Stimulated activated CD8-positive, alpha-beta memory T cell treated with anti-CD3 and anti-CD28 coated beads, Interleukin-7, amount 100 ng/mL, for 1 hour (primary cell): ENCODE data around the gene GRB10.
"Not testable (repeated sequence)": the region's sequence is repeated elsewhere in the genome, so short reads cannot be mapped to it uniquely, and the experiment has no call there.

Source experiments
- DNase-seq, 2 donors: peaks; one replicate each; pipeline ENCODE4 v3.0.0-alpha.2; 2020; ENCODE audit warnings: low read depth in 2 of 2

The GRB10 gene

GRCh38 chr7:50743893-50744292, 38.8 kb downstream of the GRB10 start:
- DNase-seq: no peak

- DNase-seq: no peak
Observed at GRCh38 chr7:50743016-50743415, 39.7 kb downstream of the GRB10 start.

DNA sequence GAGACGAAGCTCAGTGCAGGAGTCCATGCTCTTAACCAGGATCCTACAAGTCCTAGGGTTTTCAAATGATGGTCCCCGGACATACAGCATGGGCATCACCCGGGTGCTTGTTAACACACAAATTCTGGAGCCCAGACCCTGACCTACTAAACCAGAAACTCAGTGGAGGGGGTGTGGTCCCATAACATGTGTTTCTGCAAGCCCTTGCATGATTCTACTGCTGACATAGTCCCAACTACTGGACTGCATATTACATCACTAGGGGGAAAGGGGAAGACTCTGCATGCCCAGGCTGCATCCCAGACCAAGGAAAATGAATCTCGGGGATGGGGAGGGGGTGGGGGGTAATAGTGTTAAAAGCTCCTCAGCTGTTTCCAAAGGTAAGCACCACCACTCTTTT, 40.3 kb downstream of the GRB10 start:
- DNase-seq: no peak

DNA sequence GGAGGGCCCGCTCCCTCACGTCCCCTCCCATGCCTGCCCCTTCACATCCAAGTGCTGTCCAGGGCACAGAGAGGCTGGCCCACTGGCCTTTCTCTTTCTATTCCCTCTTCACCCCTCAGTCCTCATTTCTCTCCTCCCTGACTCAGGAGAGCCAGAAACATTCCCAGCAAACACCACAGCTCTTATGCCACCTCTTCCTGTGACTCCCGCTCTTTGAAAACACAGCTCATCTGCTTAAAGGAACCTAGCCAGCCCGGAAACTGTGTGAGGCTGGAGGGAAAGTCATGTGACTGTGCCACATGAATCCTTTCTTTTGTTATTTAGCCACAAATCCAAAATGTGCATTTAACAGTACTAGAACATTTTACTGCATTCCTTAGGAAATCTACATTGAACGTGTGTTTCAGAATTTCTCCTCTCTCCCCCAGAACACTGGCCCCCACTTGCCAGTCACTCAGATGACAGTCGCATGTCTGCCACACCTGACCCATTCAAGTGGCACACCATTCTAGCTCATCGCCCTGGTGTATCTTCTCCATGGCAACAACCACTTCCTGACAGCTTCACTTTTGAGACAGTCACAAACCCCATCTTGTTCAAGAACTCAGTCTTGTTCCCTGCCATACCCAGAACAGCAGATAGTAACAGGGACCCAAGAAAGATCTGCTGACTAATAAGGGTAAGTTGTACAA, 42.8 kb downstream of the GRB10 start:
- peak; percentile 24 to 33 for DNase-seq

DNA sequence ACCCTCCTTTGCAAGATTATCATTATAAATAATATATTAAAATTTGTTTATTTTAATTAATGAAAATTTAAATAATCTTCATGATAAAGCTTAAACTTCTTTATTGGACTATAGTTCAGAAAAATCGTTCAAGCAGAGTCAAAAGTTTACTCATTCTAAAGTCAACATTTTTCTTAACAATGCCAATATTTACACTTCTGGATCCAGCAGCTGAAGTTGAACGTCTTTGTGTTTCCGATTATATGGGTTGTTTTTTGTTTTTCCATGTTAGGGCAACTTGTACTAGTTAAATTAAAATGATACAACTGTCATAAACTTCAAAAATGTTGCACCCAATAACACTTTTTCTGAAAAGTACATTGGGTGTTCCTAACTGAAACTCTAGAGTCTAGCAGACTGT, 43.8 kb downstream of the GRB10 start:
- no peak for DNase-seq

DNA sequence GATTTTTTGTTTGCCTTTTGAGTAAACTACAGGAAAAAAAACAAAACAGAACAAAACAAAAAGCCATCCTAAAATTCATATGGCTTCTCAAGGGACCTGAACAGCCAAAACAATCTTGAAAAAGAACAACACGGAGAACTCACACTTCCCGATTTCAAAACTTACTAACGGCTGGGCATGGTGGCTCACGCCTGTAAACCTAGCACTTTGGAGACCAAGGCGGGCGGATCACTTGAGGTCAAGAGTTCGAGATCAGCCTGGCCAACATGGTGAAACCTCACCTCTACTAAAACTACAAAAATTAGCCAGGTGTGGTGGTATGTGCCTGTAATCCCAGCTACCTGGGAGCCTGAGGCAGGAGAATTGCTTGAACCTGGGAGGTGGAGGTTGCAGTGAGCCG, 46.9 kb downstream of the GRB10 start:
- not testable (repeated sequence) for DNase-seq

- no peak for DNase-seq
Observed at GRCh38 chr7:50735333-50735732, 47.4 kb downstream of the GRB10 start.

DNA sequence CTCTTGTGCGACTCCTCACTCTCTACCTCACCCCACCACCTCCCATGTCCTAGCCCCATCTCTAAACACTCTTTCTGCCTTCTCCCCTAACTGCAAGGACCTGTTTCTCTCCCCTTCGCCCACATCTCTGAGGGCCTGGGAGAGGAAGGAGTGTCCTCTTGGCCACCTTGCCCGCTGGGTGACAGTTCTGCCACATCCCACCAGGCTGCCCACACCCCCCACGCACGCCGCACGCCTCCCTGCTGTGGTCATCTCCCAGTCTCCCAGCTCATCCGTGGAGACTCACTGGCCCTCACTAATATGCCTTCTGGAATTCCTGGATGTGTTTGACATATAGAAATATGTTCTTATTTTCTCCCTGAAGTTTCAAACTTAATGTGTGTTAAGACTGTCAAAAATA, 48.5 kb downstream of the GRB10 start:
- DNase-seq: no peak

GRCh38 chr7:50733552-50733951, 49.1 kb downstream of the GRB10 start:
- no peak for DNase-seq

GRCh38 chr7:50731703-50732582, 50.8 kb downstream of the GRB10 start:
- no peak for DNase-seq

DNA sequence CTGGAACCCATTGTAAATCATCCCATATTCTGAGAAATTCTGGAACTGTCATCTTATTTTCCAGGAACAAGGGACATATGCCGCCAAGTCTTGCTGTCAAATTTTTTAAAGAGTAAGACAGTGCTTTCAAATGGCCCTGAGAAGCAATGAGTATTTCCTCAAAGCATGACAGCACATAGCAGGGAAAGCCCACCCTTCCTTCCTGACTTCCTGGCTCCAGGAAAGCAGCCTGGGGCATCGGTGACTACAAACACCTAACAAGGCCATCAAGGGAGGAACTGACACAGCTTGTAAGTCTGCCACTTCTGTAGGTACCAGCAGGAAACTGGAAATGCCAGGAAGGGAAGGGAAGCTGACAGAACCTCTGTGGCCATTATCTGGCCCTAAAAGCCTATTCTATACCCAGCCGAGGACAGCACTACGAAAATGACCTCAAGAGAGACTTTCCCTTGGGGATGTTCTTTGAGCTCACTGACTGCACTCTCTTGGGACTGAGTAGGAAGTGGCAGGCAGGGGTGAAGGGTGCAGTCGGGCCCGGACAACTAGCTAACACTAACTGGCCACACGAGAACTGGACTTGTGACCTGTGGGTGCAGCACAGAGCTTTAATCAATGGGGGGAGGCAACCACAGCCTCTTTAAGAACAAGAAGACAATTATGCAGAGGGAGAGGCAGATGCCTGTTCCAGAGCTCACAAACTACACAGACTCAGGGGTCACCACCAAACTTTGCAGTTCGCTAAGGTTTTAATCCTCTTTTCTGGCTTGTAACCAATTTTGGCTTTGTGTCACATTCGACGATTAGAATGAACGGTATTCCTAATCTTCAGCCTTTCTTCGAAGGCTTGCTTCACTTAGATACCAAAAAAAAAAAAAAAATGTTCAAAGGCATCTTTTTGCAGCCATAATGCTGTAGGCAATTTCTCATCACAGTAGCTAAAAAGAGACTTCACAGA, 52.0 kb downstream of the GRB10 start:
- DNase-seq: no peak

DNA sequence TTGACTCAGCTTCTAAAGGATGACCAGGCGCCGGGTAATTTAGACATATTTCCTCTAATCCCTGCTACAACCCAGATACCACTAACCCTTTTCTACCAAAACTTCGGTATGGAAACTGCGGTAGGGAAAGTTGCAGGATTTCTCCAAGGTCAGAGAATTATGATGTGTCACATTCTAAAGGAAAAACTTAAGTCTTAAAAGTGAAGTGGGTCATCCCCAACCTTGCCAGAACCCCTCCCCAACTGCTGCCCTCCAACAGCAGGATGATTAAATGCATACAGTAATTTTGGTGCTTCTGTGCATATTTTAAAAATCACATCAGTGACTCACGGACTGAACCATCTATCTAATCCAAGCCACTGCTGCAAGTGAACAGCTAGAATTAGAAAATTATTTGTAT, 52.7 kb downstream of the GRB10 start:
- DNase-seq: no peak

DNA sequence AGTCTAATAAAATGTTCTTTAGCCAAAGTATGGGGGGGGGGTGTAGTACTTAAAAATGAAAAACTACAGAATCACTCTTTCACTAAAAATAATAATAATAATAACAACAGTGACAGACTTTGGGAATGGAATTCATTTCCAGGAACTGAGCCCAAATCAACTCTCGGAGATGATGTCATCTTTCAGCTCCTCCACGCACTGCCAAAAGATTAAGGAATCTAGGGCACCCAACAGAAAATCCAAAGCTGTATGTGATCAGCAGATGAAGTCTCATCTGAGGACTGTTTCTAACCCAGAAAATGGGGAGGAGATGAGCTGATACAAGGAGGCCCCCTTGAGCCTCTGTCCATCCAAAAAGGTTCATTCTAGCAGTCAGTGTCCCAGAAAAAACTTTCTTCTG, 54.5 kb downstream of the GRB10 start:
- DNase-seq: no peak

- DNase-seq: no peak
Observed at GRCh38 chr7:50727711-50728110, 55.0 kb downstream of the GRB10 start.

- DNase-seq: no peak
Observed at GRCh38 chr7:50727072-50727471, 55.6 kb downstream of the GRB10 start.

DNA sequence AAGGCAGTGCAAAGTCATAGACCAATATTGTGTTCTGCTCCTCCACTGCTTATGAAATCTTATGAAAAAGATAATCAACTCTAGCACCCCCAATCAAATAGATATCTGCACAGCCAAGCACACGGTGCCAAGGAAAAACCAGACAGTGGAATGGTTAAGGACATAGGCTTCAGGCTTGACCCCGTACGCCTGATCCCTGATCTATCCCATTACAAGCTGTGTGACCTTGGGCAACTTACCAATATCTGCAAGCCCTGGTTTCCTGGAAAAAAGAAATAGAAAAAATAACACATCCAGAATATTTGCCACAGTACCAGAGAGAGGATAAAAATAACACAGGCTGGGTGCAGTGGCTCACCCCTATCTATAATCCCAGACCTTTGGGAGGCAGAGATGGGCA, 56.9 kb downstream of the GRB10 start:
- DNase-seq: no peak

- no peak for DNase-seq
Observed at GRCh38 chr7:50724526-50725520, 57.9 kb downstream of the GRB10 start.

DNA sequence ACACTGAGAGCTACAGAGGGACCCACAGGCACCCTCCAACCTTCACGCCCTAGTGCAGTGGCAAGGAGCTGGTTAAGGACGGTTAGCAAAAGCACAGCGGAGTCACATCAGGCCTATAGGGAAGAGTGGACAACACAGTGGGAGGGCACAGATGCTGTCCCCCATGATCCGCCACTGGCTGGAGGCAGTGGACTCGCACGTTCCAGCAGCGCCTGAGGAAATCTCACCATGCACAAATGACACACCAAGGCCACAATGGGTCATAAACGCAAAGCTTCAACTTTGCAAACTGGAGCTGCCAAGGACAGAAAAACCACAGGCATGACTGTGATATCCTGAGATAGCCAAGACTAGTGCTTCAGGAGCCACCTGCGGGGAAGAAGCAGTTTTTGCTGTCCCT, 58.8 kb downstream of the GRB10 start:
- no peak for DNase-seq

DNA sequence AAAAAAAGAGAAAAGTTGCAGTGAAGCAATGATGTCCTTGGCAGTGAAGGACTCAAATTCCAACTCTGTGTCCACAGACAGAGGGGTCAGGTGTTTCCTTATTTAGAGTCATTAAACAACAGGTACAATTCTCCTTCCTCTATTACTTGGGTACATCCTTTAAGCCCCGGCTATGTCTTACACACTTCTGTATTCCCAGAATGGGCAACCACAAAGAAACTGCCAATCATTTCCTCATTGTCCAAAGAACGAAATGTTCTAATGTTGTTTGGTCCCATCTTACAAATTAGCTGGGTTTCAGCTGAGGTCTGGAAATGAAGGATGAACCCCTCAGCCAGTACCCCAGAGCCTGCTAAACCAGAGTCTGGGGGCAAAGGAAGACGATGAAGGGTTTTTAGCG, 59.5 kb downstream of the GRB10 start:
- DNase-seq: no peak

DNA sequence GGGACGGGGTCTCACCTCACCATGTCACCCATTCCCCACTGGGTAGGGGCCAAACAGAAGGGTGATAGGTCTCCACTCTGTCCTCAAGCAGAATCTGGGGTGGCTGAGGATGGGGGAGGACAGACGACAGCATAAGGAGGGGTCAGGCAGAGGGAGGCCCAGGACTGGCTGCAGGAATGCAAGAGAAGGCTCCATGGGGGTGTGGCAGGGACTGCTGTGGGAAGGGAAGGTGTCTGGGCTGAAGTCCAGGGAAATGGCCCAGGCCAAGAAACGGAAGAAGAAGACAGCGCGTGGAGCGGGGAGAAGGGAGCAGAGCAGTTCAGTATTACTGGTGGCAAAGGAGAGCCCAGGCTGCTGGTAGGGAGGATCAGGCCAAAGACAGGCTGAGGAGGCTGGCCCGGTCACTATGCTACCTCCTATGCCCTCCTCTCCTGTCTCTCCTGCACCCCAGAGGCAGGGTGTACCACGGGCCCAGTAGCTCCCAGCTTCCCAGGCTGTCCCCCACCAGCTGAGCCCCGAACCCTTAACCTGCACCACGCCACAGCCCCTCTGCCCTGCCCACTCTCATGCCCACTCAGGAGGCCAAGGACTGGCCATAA, 60.9 kb downstream of the GRB10 start:
- no peak for DNase-seq

DNA sequence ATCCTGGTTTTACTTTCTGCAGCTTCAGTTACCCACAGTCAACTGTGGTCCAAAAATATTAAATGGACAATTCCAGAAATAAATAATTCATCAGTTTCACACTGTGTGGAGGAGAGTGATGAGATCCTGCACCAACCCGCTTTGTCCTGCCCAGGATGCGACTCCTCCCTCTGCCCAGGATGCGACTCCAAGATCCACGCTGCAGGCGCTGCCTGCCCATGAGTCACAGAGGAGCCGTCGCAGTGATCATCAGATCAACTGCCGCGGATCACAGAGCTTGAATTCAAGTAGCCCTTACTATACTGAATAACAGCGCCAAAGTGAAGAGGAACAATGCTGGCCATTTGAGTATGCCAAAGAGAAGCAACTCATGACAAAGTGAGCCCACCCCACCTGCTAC, 61.5 kb downstream of the GRB10 start:
- DNase-seq: no peak
